GM12872 (cell line): Measurements from ENCODE around the gene SLC7A9.

Source experiments
- TF ChIP-seq, protein P1 (sequence below): IDR thresholded peaks from 3 replicates; pipeline ENCODE4 v1.5.1; 2011; ENCODE audit warnings: low read depth, mild to moderate bottlenecking, low read length, moderate library complexity; ENCODE audit not compliant: insufficient read depth

SLC7A9 gene

DNA sequence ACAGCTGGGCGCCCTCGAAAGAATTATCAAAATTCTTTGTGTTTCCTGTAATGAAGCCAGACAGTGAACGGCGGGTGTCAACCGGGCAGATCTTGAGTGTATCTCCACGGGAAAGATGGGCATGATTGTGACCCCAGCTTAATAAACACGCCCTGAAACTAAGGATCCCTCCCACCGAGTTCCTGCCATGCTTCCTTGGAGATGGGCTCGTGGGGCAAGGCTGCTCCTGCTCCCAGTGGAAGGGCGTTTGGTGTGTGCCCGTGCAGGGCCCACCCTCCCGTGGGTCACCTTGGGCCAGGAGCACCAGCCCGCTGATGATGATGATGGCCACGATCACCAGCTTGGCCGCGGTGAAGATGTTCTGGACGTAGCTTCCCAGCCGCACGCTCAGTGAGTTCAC, 7.4 kb downstream of the SLC7A9 start:
- TF ChIP-seq, protein P1, sequence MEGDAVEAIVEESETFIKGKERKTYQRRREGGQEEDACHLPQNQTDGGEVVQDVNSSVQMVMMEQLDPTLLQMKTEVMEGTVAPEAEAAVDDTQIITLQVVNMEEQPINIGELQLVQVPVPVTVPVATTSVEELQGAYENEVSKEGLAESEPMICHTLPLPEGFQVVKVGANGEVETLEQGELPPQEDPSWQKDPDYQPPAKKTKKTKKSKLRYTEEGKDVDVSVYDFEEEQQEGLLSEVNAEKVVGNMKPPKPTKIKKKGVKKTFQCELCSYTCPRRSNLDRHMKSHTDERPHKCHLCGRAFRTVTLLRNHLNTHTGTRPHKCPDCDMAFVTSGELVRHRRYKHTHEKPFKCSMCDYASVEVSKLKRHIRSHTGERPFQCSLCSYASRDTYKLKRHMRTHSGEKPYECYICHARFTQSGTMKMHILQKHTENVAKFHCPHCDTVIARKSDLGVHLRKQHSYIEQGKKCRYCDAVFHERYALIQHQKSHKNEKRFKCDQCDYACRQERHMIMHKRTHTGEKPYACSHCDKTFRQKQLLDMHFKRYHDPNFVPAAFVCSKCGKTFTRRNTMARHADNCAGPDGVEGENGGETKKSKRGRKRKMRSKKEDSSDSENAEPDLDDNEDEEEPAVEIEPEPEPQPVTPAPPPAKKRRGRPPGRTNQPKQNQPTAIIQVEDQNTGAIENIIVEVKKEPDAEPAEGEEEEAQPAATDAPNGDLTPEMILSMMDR: no peak

DNA sequence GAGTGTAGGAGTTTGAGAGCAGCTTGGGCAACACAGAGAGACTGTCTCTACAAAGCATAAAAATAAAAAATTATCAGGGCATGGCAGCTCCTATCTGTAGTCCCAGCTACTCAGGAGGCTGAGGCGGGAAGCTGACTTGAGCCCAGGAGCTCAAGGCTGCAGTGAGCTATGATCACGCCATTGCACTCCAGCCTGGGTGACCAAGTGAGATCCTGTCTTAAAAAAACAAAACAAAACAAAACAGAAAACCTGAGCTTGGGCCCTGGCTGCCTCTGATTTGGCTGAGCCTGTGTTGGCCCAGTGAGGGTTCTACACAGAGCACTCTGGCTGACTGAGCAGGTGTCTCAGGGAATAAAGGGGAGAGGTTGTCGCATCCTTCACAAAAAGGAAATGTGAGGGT, 8.0 kb downstream of the SLC7A9 start:
- TF ChIP-seq, protein P1: no peak

- TF ChIP-seq, protein P1: no peak
Measured at GRCh38 chr19:32859591-32859990, 10.0 kb downstream of the SLC7A9 start.

- TF ChIP-seq, protein P1: no peak
Measured at GRCh38 chr19:32858559-32858958, 11.0 kb downstream of the SLC7A9 start.

DNA sequence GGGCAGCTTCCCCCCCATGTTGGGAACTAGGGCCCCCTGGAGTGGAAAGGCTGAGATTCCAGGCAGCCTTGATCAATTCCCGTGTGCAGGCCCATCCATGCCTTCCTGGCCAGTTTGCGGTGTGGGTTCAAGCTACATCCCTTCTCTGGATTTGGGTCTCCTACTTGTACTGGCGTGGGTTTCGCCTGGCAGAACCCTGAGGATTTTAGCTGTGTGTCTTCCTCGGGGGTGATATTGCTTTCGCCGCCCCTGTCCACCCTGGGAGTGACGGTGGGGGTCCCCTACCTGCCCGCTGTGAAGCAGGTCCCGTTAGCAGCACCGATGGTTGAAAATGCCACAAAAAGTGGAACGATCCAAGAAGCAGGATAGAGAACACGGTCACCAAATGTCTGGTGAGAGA, 11.4 kb downstream of the SLC7A9 start:
- TF ChIP-seq, protein P1: no peak

DNA sequence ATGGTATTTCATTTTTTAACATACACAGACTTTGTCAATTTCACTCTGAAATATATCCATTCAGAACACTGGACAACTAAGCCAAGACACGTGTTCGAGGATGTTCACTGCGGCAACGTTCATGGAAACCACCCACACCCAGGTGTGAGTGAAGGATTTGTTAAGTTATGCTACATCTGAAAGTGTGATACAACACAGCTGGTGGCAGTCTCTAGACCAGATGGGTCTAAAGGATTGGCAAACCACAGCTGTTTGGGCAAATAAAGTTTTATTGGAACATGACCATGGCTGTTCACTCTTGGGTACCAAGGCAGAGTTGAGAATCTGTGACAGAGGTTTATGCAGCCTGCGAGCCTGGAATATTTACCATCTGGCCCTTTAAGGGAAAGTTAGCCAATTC, 12.0 kb downstream of the SLC7A9 start:
- TF ChIP-seq, protein P1: no peak

- TF ChIP-seq, protein P1: no peak
Measured at GRCh38 chr19:32852216-32852615, 17.4 kb downstream of the SLC7A9 start.
